Amniotic epithelial cell (primary cell): ENCODE measurements around the gene SRCAP.
"Not testable (repeated sequence)": the region's sequence is repeated elsewhere in the genome, so short reads cannot be mapped to it uniquely, and the experiment has no call there.

Source experiments
- DNase-seq: peaks from one replicate; pipeline ENCODE4 v3.0.0-alpha.2; 2010; ENCODE audit warnings: low read depth

Gene SRCAP

GRCh38 chr16:30664616-30665109, 34.3 kb upstream of the SRCAP start:
- no peak for DNase-seq

GRCh38 chr16:30665155-30665829, 33.7 kb upstream of the SRCAP start:
- no peak for DNase-seq

GRCh38 chr16:30665830-30666190, 33.2 kb upstream of the SRCAP start:
- peak; percentile 53 for DNase-seq

- peak; percentile 59 for DNase-seq
Measured at GRCh38 chr16:30666681-30667080, 32.3 kb upstream of the SRCAP start.

GRCh38 chr16:30667361-30667905, 31.5 kb upstream of the SRCAP start:
- no peak for DNase-seq

GRCh38 chr16:30668393-30668792, 30.6 kb upstream of the SRCAP start:
- DNase-seq: no peak

- DNase-seq: no peak
Measured at GRCh38 chr16:30669026-30669902, 29.7 kb upstream of the SRCAP start.

- DNase-seq: no peak
Measured at GRCh38 chr16:30669903-30670824, 28.8 kb upstream of the SRCAP start.

GRCh38 chr16:30675143-30675542, 23.8 kb upstream of the SRCAP start:
- no peak for DNase-seq

GRCh38 chr16:30677931-30678585, 20.9 kb upstream of the SRCAP start:
- DNase-seq: no peak

GRCh38 chr16:30678586-30678970, 20.4 kb upstream of the SRCAP start:
- no peak for DNase-seq

- no peak for DNase-seq
Measured at GRCh38 chr16:30680326-30680725, 18.6 kb upstream of the SRCAP start.

- DNase-seq: no peak
Measured at GRCh38 chr16:30688701-30689100, 10.3 kb upstream of the SRCAP start.

GRCh38 chr16:30691907-30692306, 7.1 kb upstream of the SRCAP start:
- DNase-seq: no peak

- peak; percentile 61 for DNase-seq
Measured at GRCh38 chr16:30692396-30693064, 6.4 kb upstream of the SRCAP start.

- DNase-seq: no peak
Measured at GRCh38 chr16:30694926-30695693, 3.9 kb upstream of the SRCAP start.

- not testable (repeated sequence) for DNase-seq
Measured at GRCh38 chr16:30696646-30697045, 2.3 kb upstream of the SRCAP start.

GRCh38 chr16:30697264-30698138, 1.5 kb upstream of the SRCAP start:
- DNase-seq: no peak
